GM12874 (cell line): ENCODE measurements around the gene CNN2.

Source experiments
- TF ChIP-seq, protein P1 (sequence below): IDR thresholded peaks from 2 replicates; pipeline ENCODE4 v1.5.1; 2011; ENCODE audit warnings: low read depth, mild to moderate bottlenecking, control low read depth, low read length, moderate library complexity; ENCODE audit not compliant: insufficient read depth

CNN2 gene

DNA sequence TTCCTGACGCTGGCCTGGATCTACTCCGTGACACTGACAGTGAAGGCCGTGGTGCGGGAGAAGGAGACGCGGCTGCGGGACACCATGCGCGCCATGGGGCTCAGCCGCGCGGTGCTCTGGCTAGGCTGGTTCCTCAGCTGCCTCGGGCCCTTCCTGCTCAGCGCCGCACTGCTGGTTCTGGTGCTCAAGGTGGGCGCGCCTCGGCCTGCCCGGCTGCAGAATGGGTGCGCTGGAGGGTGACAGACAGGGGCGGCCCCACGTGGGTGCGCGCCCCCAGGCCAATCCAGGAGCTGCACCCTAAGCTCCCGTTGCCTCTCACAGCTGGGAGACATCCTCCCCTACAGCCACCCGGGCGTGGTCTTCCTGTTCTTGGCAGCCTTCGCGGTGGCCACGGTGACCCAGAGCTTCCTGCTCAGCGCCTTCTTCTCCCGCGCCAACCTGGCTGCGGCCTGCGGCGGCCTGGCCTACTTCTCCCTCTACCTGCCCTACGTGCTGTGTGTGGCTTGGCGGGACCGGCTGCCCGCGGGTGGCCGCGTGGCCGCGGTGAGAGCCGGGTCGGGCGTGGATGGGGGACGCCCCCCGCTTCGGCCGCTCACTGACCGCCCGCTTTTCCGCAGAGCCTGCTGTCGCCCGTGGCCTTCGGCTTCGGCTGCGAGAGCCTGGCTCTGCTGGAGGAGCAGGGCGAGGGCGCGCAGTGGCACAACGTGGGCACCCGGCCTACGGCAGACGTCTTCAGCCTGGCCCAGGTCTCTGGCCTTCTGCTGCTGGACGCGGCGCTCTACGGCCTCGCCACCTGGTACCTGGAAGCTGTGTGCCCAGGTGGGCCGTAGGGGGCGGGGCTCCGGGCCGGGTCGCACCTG is 20.7 kb downstream of the CNN2 start:
- TF ChIP-seq, protein P1, sequence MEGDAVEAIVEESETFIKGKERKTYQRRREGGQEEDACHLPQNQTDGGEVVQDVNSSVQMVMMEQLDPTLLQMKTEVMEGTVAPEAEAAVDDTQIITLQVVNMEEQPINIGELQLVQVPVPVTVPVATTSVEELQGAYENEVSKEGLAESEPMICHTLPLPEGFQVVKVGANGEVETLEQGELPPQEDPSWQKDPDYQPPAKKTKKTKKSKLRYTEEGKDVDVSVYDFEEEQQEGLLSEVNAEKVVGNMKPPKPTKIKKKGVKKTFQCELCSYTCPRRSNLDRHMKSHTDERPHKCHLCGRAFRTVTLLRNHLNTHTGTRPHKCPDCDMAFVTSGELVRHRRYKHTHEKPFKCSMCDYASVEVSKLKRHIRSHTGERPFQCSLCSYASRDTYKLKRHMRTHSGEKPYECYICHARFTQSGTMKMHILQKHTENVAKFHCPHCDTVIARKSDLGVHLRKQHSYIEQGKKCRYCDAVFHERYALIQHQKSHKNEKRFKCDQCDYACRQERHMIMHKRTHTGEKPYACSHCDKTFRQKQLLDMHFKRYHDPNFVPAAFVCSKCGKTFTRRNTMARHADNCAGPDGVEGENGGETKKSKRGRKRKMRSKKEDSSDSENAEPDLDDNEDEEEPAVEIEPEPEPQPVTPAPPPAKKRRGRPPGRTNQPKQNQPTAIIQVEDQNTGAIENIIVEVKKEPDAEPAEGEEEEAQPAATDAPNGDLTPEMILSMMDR, result no peak

DNA sequence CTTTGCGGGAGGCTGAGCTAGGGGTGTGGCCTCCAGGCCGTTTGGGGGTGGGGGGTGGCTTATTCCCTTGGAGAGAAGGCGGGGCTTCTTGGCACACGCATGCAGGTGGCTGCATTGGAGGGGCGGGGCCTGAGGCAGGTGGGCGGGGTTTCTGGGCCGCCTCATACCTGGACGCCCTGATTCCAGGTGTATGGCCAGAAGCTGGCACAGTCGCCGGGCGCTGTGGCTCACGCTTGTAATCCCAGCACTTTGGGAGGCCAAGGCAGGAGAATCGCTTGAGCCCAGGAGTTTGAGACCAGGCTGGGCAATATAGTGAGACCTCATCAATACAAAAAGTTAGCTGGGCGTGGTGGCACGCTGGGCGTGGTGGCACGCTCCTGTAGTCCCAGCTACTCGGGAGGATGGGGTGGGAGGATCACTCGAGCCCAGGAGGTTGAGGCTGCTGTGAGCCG is 21.3 kb downstream of the CNN2 start:
- TF ChIP-seq, protein P1, result no peak

DNA sequence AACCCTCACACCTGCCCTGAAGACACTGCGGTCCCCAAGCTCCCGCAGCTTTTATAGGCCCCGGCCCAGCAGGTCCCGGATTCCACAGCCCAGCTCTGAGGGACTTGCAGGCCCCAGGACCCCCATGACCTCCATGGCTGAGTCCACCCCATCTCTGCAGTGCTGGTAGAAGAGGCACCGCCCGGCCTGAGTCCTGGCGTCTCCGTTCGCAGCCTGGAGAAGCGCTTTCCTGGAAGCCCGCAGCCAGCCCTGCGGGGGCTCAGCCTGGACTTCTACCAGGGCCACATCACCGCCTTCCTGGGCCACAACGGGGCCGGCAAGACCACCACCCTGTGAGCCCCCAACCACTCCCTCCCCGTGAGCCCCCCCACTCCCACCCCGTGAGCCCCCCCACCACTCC is 22.7 kb downstream of the CNN2 start:
- TF ChIP-seq, protein P1, result no peak

DNA sequence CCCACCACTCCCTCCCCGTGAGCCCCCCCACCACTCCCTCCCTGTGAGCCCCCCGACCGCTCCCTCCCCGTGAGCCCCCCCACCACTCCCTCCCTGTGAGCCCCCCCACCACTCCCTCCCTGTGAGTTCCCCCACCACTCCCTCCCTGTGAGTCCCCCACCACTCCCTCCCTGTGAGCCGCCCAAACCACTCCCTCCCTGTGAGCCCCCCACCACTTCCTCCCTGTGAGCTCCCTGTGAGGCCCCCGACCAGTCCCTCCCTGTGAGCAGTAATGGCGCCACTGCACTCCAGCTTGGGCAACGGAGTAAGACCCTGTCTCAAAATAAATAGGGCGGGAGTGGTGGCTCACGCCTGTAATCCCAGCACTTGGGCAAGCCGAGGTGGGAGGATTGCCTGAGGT is 23.4 kb downstream of the CNN2 start:
- TF ChIP-seq, protein P1, result no peak

DNA sequence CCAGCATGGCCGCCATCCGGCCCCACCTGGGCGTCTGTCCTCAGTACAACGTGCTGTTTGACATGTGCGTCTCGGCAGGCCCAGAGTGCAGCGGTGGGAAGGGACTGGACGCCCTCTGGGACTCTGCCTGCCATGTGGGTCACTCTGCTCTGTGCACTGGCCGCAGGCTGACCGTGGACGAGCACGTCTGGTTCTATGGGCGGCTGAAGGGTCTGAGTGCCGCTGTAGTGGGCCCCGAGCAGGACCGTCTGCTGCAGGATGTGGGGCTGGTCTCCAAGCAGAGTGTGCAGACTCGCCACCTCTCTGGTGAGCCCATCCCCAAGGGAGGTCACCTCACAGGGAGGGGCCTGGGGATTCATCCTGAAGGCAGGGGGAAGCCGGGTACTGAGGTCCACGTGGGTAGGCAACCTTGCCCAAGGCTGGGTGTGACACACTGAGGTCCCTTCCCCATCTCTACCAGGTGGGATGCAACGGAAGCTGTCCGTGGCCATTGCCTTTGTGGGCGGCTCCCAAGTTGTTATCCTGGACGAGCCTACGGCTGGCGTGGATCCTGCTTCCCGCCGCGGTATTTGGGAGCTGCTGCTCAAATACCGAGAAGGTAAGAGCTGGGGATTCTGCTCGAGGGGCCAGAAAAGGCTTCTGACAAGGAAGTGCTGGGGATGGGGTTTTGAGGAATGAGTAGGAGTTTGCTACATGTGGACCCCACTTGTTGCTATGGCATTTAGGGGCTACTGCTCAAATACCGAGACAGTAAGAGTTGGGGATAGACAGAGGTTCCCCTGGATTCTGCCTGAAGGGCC is 24.8 kb downstream of the CNN2 start:
- TF ChIP-seq, protein P1, result no peak

DNA sequence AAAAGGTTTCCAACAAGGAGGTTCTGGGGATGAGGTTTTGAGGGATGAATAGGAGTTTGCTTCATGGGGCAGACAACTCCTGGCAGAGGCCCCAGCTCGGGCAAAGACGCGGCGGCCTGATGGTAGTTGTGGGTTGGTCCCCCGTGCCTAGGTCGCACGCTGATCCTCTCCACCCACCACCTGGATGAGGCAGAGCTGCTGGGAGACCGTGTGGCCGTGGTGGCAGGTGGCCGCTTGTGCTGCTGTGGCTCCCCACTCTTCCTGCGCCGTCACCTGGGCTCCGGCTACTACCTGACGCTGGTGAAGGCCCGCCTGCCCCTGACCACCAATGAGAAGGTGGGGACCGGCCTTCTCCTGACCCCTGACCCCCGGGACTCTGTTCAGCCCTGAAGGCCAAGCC is 25.4 kb downstream of the CNN2 start:
- TF ChIP-seq, protein P1, result no peak

DNA sequence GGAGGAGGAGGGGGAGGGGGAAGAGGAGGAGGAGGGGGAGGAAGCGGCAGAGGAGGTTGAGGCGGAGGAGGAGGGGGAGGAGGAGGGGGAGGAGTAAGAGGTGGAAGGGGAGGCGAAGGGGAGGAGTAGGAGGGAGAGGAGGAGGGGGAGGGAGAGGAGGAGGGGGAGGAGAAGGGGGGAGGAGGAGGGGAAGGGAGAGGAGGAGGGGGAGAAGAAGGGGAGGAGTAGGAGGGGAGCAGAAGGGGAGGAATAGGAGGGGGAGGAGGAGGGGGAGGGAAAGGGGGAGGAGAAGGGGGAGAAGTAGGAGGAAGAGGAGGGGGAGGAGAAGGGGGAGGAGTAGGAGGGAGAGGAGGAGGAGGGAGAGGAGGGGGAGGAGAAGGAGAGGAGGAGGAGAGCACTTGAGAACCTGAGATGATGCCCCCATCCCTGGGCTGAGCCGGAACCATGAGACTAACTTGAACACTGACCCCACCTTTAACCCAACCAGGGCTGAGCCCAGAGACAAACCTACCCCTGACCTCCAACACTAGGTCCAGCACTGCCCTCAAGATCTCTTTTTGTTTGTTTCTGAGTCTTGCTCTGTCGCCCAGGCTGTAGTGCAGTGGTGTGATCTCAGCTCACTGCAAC is 26.1 kb downstream of the CNN2 start:
- TF ChIP-seq, protein P1, result no peak
